DMS79 treated with DMSO at 0.1 percent for 48 hours (cell line): ENCODE results near the gene SNRNP200.

Experiments
- DNase-seq: peaks from one replicate; lab custom pipeline; 2025; lab: John Stamatoyannopoulos, UW

SNRNP200 gene

GRCh38 chr2:96305091-96305978, at the start of gene SNRNP200:
TSS of gene SNRNP200 (minus strand) at chr2:96305546. CDS start at chr2:96305437, 109 bp downstream.
- peak; percentile 87 for DNase-seq

- DNase-seq, result no peak
Observed at GRCh38 chr2:96354492-96354891, 49.1 kb upstream of the SNRNP200 start.

- DNase-seq, result no peak
Observed at GRCh38 chr2:96353606-96354101, 48.3 kb upstream of the SNRNP200 start.

GRCh38 chr2:96353032-96353561, 47.8 kb upstream of the SNRNP200 start:
- peak; percentile 49 for DNase-seq

- no peak for DNase-seq
Observed at GRCh38 chr2:96347395-96347794, 42.0 kb upstream of the SNRNP200 start.

GRCh38 chr2:96345868-96346462, 40.6 kb upstream of the SNRNP200 start:
- DNase-seq, result no peak

- no peak for DNase-seq
Observed at GRCh38 chr2:96345438-96345837, 40.1 kb upstream of the SNRNP200 start.

- DNase-seq, result no peak
Observed at GRCh38 chr2:96344011-96344410, 38.7 kb upstream of the SNRNP200 start.

GRCh38 chr2:96342085-96342484, 36.7 kb upstream of the SNRNP200 start:
- no peak for DNase-seq

- no peak for DNase-seq
Observed at GRCh38 chr2:96341641-96342040, 36.3 kb upstream of the SNRNP200 start.

GRCh38 chr2:96340493-96341414, 35.4 kb upstream of the SNRNP200 start:
- DNase-seq, result no peak

- no peak for DNase-seq
Observed at GRCh38 chr2:96336873-96337272, 31.5 kb upstream of the SNRNP200 start.

GRCh38 chr2:96336104-96336775, 30.9 kb upstream of the SNRNP200 start:
- DNase-seq, result no peak

GRCh38 chr2:96333708-96334107, 28.4 kb upstream of the SNRNP200 start:
- no peak for DNase-seq

GRCh38 chr2:96330407-96330806, 25.1 kb upstream of the SNRNP200 start:
- peak; percentile 94 for DNase-seq

GRCh38 chr2:96329874-96330273, 24.5 kb upstream of the SNRNP200 start:
- no peak for DNase-seq

- DNase-seq, result peak; percentile 68
Observed at GRCh38 chr2:96329456-96329855, 24.1 kb upstream of the SNRNP200 start.

GRCh38 chr2:96326990-96327820, 21.9 kb upstream of the SNRNP200 start:
- no peak for DNase-seq

GRCh38 chr2:96326564-96326963, 21.2 kb upstream of the SNRNP200 start:
- no peak for DNase-seq

GRCh38 chr2:96325884-96326255, 20.5 kb upstream of the SNRNP200 start:
- no peak for DNase-seq
